HepG2 (cell line): Measurements from ENCODE around the gene ABHD12. TPM values are rescaled to one million over a fixed set of nuclear protein-coding genes. Genes with fewer than 3 reads are reported as not detected.
A peak's percentile ranks its signal among the peaks of the same experiment; 100 is the strongest.

Source experiments
- ARID4A ChIP-seq: sonication (generic); formaldehyde crosslinking; IDR thresholded peaks from 2 replicates; pipeline ENCODE4 v1.5.0; 2020; ENCODE audit warnings: mild to moderate bottlenecking, missing genetic modification reagents, borderline replicate concordance
- BHLHE40 ChIP-seq: IDR thresholded peaks from 2 replicates; pipeline ENCODE4 v1.6.1; 2011; ENCODE audit warnings: low read length, improper control_type of control experiment
- FOXA1 ChIP-seq, 2 experiments: fragments of 450-650 bp in 1 of 2; sonication (generic) in 1 of 2; formaldehyde crosslinking in 1 of 2; IDR thresholded peaks; 2 replicates each; pipeline versions ENCODE4 v1.4.0 to v1.6.1; 2016 to 2020; ENCODE audit warnings: missing genetic modification reagents in 1 of 2
- FOXK1 ChIP-seq: sonication (generic); formaldehyde crosslinking; IDR thresholded peaks from 2 replicates; pipeline ENCODE4 v1.4.0; 2020; ENCODE audit warnings: low read depth, missing genetic modification reagents, borderline replicate concordance
- HNF4G ChIP-seq, 2 experiments: sonication (generic) in 1 of 2; formaldehyde crosslinking in 1 of 2; IDR thresholded peaks; 2 replicates each; pipeline versions ENCODE4 v1.4.0 to v1.6.1; 2011 to 2020; ENCODE audit warnings: borderline replicate concordance in 2 of 2, low read depth in 2 of 2, mild to moderate bottlenecking in 2 of 2, low read length in 1 of 2, missing genetic modification reagents in 1 of 2, moderate library complexity in 1 of 2
- NR2F2 ChIP-seq: IDR thresholded peaks from 2 replicates; pipeline ENCODE4 v1.6.1; 2012; ENCODE audit warnings: low read depth, inconsistent platforms, borderline replicate concordance
- PHF8 ChIP-seq: sonication (generic); formaldehyde crosslinking; IDR thresholded peaks from 2 replicates; pipeline ENCODE4 v1.5.0; 2020; ENCODE audit warnings: missing genetic modification reagents
- RARA ChIP-seq: IDR thresholded peaks from 2 replicates; pipeline ENCODE4 v1.6.1; 2016; ENCODE audit warnings: missing genetic modification reagents, missing compliant biosample characterization
- SPEN ChIP-seq: sonication (generic); formaldehyde crosslinking; IDR thresholded peaks from 2 replicates; pipeline ENCODE4 v1.5.1; 2020; ENCODE audit warnings: low read depth, mild to moderate bottlenecking, missing genetic modification reagents
- THRA ChIP-seq: sonication (generic); formaldehyde crosslinking; IDR thresholded peaks from 2 replicates; pipeline ENCODE4 v1.4.0; 2020; ENCODE audit warnings: missing genetic modification reagents, borderline replicate concordance
- ZNF124 ChIP-seq: sonication (generic); formaldehyde crosslinking; IDR thresholded peaks from 2 replicates; pipeline ENCODE4 v1.4.0; 2020; ENCODE audit warnings: missing genetic modification reagents
- ZNF230 ChIP-seq: sonication (generic); formaldehyde crosslinking; IDR thresholded peaks from 2 replicates; pipeline ENCODE4 v1.4.0; 2020; ENCODE audit warnings: mild to moderate bottlenecking, missing genetic modification reagents
- ZNF337 ChIP-seq: sonication (generic); formaldehyde crosslinking; IDR thresholded peaks from 2 replicates; pipeline ENCODE4 v1.5.1; 2020; ENCODE audit warnings: missing genetic modification reagents, low read depth, mild to moderate bottlenecking, borderline replicate concordance
- ZNF709 ChIP-seq: sonication (generic); formaldehyde crosslinking; IDR thresholded peaks from 2 replicates; pipeline ENCODE4 v1.5.0; 2020; ENCODE audit warnings: mild to moderate bottlenecking, missing genetic modification reagents
- ZNF780A ChIP-seq: sonication (generic); formaldehyde crosslinking; IDR thresholded peaks from 2 replicates; pipeline ENCODE4 v1.8.0; 2022; ENCODE audit warnings: mild to moderate bottlenecking, missing genetic modification reagents, moderate library complexity
- polyA plus RNA-seq, 8 experiments: library from polyadenylated mRNA; depleted of rRNA in 3 of 8; stranded (reverse) in 7 of 8; unstranded in 1 of 8; fragments of >200 nt; fragmentation: Illumina TruSeq in 4 of 8; extraction: Trizol in 4 of 8; gene quantifications; 2 replicates each; pipeline versions ENCODE4 v1.2.1 to v1.2.3, GENCODE V29; 2011 to 2016; ENCODE audit warnings: low read depth in 4 of 8, missing spikeins in 1 of 8, mixed read lengths in 1 of 8; ENCODE audit not compliant: insufficient read depth in 1 of 8
- total RNA-seq, 5 experiments: library from RNA; depleted of rRNA; stranded (reverse); fragments of >200 nt; fragmentation: Illumina TruSeq; extraction: Trizol; gene quantifications; 2 replicates each; pipeline ENCODE4 v1.2.3, GENCODE V29; 2016; ENCODE audit warnings: low read depth in 1 of 5
- TF ChIP-seq, protein P1 (sequence below): sonication (generic); formaldehyde crosslinking; IDR thresholded peaks from 2 replicates; pipeline ENCODE4 v1.8.1; 2022; ENCODE audit warnings: low read depth, mild to moderate bottlenecking, missing genetic modification reagents
- TF ChIP-seq, protein P2 (sequence below): sonication (generic); formaldehyde crosslinking; IDR thresholded peaks from 2 replicates; pipeline ENCODE4 v1.8.0; 2022; ENCODE audit warnings: missing genetic modification reagents, mild to moderate bottlenecking, moderate library complexity, borderline replicate concordance

The ABHD12 gene
- total and polyA plus RNA-seq, 2 of the 13 experiments (the other 11 are each of a cell fraction or from before 2014, with no cell fraction given): 23.5 to 72.1 TPM

- TF ChIP-seq ZNF124 (CRISPR knock-in tag) (peak; percentile 79), BHLHE40 (peak; percentile 57; the same call in 1 of the 2 replicates), ZNF709 (CRISPR knock-in tag) (peak; percentile 47; the same call in 1 of the 2 replicates), ZNF230 (CRISPR knock-in tag) (peak; percentile 31; the same call in 1 of the 2 replicates), ARID4A (CRISPR knock-in tag) (peak; percentile 84), FOXA1 (IDR thresholded peaks at IDR 0.05) (no peak), FOXA1 (CRISPR knock-in tag; IDR thresholded peaks at IDR 0.05) (peak; percentile 91), PHF8 (CRISPR knock-in tag) (0 out of 2 replicates have a peak, but pooled peaks have one; percentile 15), ZNF780A (CRISPR knock-in tag) (no peak), FOXK1 (CRISPR knock-in tag) (peak; percentile 79; the same call in 1 of the 2 replicates), SPEN (CRISPR knock-in tag) (peak; percentile 76; the same call in 1 of the 2 replicates), THRA (peak; percentile 72), HNF4G (IDR thresholded peaks at IDR 0.05; ENCODE audit: borderline replicate concordance, low read depth, low read length) (peak; percentile 79; the same call in 1 of the 2 replicates), HNF4G (CRISPR knock-in tag; IDR thresholded peaks at IDR 0.05; ENCODE audit: borderline replicate concordance, low read depth) (peak; percentile 85; the same call in 1 of the 2 replicates), RARA (peak; percentile 90), ZNF337 (CRISPR knock-in tag) (peak; percentile 28; the same call in 1 of the 2 replicates), NR2F2 (peak; percentile 94)
- TF ChIP-seq, protein P1, sequence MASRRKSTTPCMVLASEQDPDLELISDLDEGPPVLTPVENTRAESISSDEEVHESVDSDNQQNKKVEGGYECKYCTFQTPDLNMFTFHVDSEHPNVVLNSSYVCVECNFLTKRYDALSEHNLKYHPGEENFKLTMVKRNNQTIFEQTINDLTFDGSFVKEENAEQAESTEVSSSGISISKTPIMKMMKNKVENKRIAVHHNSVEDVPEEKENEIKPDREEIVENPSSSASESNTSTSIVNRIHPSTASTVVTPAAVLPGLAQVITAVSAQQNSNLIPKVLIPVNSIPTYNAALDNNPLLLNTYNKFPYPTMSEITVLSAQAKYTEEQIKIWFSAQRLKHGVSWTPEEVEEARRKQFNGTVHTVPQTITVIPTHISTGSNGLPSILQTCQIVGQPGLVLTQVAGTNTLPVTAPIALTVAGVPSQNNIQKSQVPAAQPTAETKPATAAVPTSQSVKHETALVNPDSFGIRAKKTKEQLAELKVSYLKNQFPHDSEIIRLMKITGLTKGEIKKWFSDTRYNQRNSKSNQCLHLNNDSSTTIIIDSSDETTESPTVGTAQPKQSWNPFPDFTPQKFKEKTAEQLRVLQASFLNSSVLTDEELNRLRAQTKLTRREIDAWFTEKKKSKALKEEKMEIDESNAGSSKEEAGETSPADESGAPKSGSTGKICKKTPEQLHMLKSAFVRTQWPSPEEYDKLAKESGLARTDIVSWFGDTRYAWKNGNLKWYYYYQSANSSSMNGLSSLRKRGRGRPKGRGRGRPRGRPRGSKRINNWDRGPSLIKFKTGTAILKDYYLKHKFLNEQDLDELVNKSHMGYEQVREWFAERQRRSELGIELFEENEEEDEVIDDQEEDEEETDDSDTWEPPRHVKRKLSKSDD (CRISPR knock-in tag): 0 out of 2 replicates have a peak, but pooled peaks have one; percentile 59
- TF ChIP-seq, protein P2, sequence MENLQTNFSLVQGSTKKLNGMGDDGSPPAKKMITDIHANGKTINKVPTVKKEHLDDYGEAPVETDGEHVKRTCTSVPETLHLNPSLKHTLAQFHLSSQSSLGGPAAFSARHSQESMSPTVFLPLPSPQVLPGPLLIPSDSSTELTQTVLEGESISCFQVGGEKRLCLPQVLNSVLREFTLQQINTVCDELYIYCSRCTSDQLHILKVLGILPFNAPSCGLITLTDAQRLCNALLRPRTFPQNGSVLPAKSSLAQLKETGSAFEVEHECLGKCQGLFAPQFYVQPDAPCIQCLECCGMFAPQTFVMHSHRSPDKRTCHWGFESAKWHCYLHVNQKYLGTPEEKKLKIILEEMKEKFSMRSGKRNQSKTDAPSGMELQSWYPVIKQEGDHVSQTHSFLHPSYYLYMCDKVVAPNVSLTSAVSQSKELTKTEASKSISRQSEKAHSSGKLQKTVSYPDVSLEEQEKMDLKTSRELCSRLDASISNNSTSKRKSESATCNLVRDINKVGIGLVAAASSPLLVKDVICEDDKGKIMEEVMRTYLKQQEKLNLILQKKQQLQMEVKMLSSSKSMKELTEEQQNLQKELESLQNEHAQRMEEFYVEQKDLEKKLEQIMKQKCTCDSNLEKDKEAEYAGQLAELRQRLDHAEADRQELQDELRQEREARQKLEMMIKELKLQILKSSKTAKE: peak; percentile 82
These were observed 80.2 kb downstream of the ABHD12 start (continued) for GRCh38 chr20:25310268-25310920.
